Esophagus squamous epithelium (tissue), 5 donors: ENCODE measurements around the gene ANGPTL7. TPM values are rescaled to one million over a fixed set of nuclear protein-coding genes. Genes with fewer than 3 reads are reported as not detected.

Experiments used
- DNase-seq: peaks from one replicate; lab custom pipeline; 2025; lab: John Stamatoyannopoulos, UW
- H3K27ac ChIP-seq, 4 donors: fragments of 200-600 bp; sonication (generic); one replicate each; pipeline ENCODE4 v1.5.1; 2016 to 2019; ENCODE audit warnings: mild to moderate bottlenecking in 1 of 4
- H3K27me3 ChIP-seq, 4 donors: fragments of 200-600 bp; sonication (generic); 1 replicate in 3 of 4; 2 replicates in 1 of 4; pipeline versions ENCODE4 v1.5.1 to v1.6.0; 2017 to 2021; ENCODE audit warnings: antibody characterized with exemption in 1 of 4
- H3K36me3 ChIP-seq, 3 donors: fragments of 200-600 bp; sonication (generic); one replicate each; pipeline ENCODE4 v1.5.1; 2016 to 2019
- H3K4me1 ChIP-seq, 3 donors: fragments of 200-600 bp; sonication (generic); one replicate each; pipeline ENCODE4 v1.5.1; 2017 to 2019
- H3K4me3 ChIP-seq, 4 donors: fragments of 200-600 bp; sonication (generic); 1 replicate in 3 of 4; 2 replicates in 1 of 4; pipeline ENCODE4 v1.5.1; 2016 to 2019; ENCODE audit warnings: mild to moderate bottlenecking in 2 of 4, moderate library complexity in 1 of 4
- H3K9me3 ChIP-seq, 3 donors: fragments of 200-600 bp; sonication (generic); one replicate each; pipeline ENCODE4 v1.5.1; 2016 to 2019
- POLR2A ChIP-seq, 4 donors: fragments of 450-650 bp; IDR thresholded peaks; one replicate each; pipeline ENCODE4 v1.6.1; 2017; ENCODE audit warnings: antibody characterized with exemption in 4 of 4, mild to moderate bottlenecking in 4 of 4, moderate library complexity in 3 of 4
- WGBS, 2 donors: methylation state at CpG; one replicate each; pipeline ENCODE4 v1.1.5; 2018; 5-methylcytosine and 5-hydroxymethylcytosine counted together
- intact Hi-C: fragments of 100-400 bp; cut with DNase I; formaldehyde crosslinking; loops from one replicate; pipeline ENCODE4 v1.15.0; 2022
- small RNA-seq, 4 donors: library from RNA; depleted of rRNA; stranded (forward); fragments of <200 nt; gene quantifications; one replicate each; pipeline ENCODE3, GENCODE V24; 2016
- total RNA-seq, 4 donors: library from RNA; depleted of rRNA; stranded (reverse); fragments of >200 nt; gene quantifications; one replicate each; pipeline ENCODE4 v1.1.0, GENCODE V29; 2016
- TF ChIP-seq, protein P1 (sequence below), 6 experiments: fragments of 450-650 bp in 4 of 6; fragments of 200-600 bp in 2 of 6; sonication (generic) in 2 of 6; IDR thresholded peaks; one replicate each; pipeline ENCODE4 v1.5.1; 2016 to 2019; ENCODE audit warnings: antibody characterized with exemption in 6 of 6, mild to moderate bottlenecking in 4 of 6, moderate library complexity in 4 of 6
- donor health status: DM: yes; HTN: yes; CAD: no.

The ANGPTL7 gene
- total RNA-seq, 4 donors from 2014 or later = 1.2 to 1.3 TPM; not detected in 2

DNA sequence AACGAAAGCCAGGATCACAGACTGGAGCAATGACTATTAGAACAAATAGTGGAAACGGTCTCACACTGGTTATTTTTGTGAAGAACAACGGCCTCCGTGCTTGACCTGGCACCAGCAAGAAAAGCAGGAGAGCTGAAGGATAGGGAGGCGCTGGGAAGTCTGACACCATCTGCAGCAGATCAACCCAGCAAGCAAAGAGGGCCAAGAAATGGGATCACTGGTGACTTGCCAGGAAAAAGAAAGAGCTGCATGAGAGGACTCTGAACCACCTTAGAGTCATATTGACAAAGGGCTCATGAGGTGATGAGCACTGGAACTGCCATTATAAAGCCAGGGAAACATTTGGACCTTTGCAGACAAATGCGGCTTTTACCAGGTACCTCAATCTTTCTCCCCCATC, 48.2 kb downstream of the ANGPTL7 start:
- H3K36me3 ChIP-seq = peaks cover 25 to 100% (median 34%) of the 10 kb centered on the region in 3 donors
- peaks cover 0 to 3% (median 0%) of the 10 kb centered on the region in 3 donors for H3K4me1 ChIP-seq
- H3K27ac ChIP-seq = peak overlapping the region in 2 of 4 donors; percentile 30
- TF ChIP-seq, protein P1, sequence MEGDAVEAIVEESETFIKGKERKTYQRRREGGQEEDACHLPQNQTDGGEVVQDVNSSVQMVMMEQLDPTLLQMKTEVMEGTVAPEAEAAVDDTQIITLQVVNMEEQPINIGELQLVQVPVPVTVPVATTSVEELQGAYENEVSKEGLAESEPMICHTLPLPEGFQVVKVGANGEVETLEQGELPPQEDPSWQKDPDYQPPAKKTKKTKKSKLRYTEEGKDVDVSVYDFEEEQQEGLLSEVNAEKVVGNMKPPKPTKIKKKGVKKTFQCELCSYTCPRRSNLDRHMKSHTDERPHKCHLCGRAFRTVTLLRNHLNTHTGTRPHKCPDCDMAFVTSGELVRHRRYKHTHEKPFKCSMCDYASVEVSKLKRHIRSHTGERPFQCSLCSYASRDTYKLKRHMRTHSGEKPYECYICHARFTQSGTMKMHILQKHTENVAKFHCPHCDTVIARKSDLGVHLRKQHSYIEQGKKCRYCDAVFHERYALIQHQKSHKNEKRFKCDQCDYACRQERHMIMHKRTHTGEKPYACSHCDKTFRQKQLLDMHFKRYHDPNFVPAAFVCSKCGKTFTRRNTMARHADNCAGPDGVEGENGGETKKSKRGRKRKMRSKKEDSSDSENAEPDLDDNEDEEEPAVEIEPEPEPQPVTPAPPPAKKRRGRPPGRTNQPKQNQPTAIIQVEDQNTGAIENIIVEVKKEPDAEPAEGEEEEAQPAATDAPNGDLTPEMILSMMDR (IDR thresholded peaks at IDR 0.05) = no peak
- no peak for TF ChIP-seq POLR2A (IDR thresholded peaks at IDR 0.05)
- intact Hi-C loops = no loop called here
- H3K4me3 ChIP-seq = no peak overlapping the region
- H3K27me3 ChIP-seq = no peaks in the 10 kb centered on the region
- WGBS, 2 donors = 80 to 83% methylated on average over 6 of the region's 6 CpGs
- H3K9me3 ChIP-seq = no peaks in the 10 kb centered on the region
- no peak for DNase-seq

DNA sequence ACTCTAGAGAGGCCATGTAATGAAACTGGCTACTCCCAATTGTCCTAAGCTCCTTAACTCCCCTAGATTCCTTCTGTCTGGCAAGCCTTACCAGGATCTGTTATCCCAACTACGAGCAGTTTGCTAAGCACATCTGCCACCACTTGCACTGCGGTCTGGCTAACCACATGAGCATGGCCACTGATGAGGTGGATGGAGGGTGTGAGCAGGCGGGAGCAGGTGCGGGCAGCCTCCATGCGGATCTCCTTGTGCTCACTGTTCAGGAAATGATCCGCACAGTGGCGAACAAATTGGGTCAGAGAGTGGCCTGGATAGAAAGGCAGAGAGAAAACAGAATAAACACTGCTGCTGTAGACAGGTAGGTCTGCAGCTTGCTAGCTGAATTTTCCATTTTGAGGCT, 49.2 kb downstream of the ANGPTL7 start:
- TF ChIP-seq, protein P1 (IDR thresholded peaks at IDR 0.05) = no peak
- no peak for TF ChIP-seq POLR2A (IDR thresholded peaks at IDR 0.05)
- DNase-seq = no peak
- no peak overlapping the region for H3K4me3 ChIP-seq
- H3K27ac ChIP-seq = no peak overlapping the region
- intact Hi-C loops = no loop called here
- WGBS, 2 donors = 94 to 98% methylated on average over 4 to 7 of the region's 7 CpGs
- no peaks in the 10 kb centered on the region for H3K9me3 ChIP-seq
- H3K4me1 ChIP-seq = peaks cover 0 to 3% (median 0%) of the 10 kb centered on the region in 3 donors
- H3K36me3 ChIP-seq = peaks cover 23 to 100% (median 38%) of the 10 kb centered on the region in 3 donors
- no peaks in the 10 kb centered on the region for H3K27me3 ChIP-seq

DNA sequence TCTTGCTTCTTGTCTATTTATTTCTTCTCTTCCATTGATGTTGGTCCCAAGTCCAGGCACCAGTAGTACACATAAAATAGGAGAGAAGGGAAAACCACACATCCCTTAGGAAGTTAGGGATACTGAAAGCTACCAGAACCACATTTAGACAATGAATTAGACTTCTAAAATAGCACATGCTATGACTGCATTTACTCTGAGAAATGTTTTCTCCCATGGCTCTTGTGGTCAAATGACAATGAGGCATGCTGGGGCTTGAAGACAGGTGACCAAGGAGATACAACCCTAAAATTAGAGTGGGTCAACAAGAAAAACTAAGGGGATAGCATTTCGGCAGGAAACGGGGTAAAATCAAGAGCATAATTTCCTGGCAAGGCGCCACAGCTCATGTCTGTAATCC, 56.1 kb downstream of the ANGPTL7 start:
- TF ChIP-seq, protein P1 (IDR thresholded peaks at IDR 0.05) = no peak
- TF ChIP-seq POLR2A (IDR thresholded peaks at IDR 0.05) = no peak
- 89 to 100% methylated on average over 3 of the region's 3 CpGs for WGBS, 2 donors
- Histone ChIP-seq H3K36me3 (peaks cover 3 to 92% (median 29%) of the 10 kb centered on the region in 3 donors), H3K27me3 (no peaks in the 10 kb centered on the region), H3K27ac (no peak overlapping the region), H3K4me1 (no peaks in the 10 kb centered on the region), H3K4me3 (no peak overlapping the region), H3K9me3 (no peaks in the 10 kb centered on the region)
- DNase-seq = no peak
- intact Hi-C loops = no loop called here

Small RNAs within 50 kb of the gene (small RNA-seq; reads per million reads assigned to genes)
- gene RNU6-291P (0 reads per million in 4 donors), gene RNU6-537P (0 to 0.30 (median 0.07) reads per million in 4 donors), gene RPL39P6 (0 reads per million in 4 donors)

Other genes with a start within 250 kb of the ANGPTL7 start
- 100 to 1,000 TPM in 2 of 4 donors, 10 to 100 TPM in 2; 51.2 to 110 (median 96.6) TPM for gene TARDBP, start 176.7 kb upstream of the ANGPTL7 start, total RNA-seq
- gene MASP2, start 142.1 kb upstream of the ANGPTL7 start, total RNA-seq = under 1 TPM in 1 of 4 donors, not detected in 3; 0.19 TPM
- gene SRM, start 129.3 kb upstream of the ANGPTL7 start, total RNA-seq = 10 to 100 TPM; 21.7 to 79.8 (median 40.6) TPM
- 10 to 100 TPM; 32.0 to 62.4 (median 40.8) TPM for gene EXOSC10, start 89.5 kb upstream of the ANGPTL7 start, total RNA-seq
- 10 to 100 TPM; 25.4 to 34.2 (median 30.1) TPM for gene MTOR, start 73.2 kb downstream of the ANGPTL7 start, total RNA-seq
- gene UBIAD1, start 83.8 kb downstream of the ANGPTL7 start, total RNA-seq = 10 to 100 TPM in 2 of 4 donors, 1 to 10 TPM in 2; 4.6 to 16.2 (median 9.9) TPM